HG03439 (cell line): ENCODE results near the gene EP400.
"Not testable (repeated sequence)": the region's sequence is repeated elsewhere in the genome, so short reads cannot be mapped to it uniquely, and the experiment has no call there.

Source experiments
- ATAC-seq: cut with Tn5 transposase; IDR thresholded peaks from one replicate; pipeline ENCODE4 v1.9.1; 2021; ENCODE audit warnings: mild to moderate bottlenecking, moderate library complexity; ENCODE audit not compliant: unreplicated experiment

Gene EP400

GRCh38 chr12:131983554-131983953, 33.8 kb downstream of the EP400 start:
- no peak for ATAC-seq

DNA sequence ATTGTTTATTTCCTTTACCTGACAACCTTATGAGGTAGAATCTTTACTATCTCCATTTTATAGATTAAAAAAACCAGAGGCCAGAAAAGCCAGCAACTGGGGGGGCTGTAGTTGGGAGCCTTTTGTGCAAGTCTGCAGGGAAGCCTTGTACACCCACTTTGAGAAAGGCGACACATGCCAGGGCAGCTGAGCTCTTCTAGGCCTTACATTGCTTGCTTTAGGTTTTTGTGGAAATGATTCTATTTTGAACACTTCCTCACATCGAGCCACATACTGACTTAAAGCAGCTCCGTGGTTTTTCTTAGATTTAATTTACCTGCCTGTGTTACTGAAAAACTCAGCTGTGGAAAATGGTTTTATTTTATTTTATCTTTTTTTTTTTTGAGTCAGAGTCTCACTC, 34.6 kb downstream of the EP400 start:
- no peak for ATAC-seq

DNA sequence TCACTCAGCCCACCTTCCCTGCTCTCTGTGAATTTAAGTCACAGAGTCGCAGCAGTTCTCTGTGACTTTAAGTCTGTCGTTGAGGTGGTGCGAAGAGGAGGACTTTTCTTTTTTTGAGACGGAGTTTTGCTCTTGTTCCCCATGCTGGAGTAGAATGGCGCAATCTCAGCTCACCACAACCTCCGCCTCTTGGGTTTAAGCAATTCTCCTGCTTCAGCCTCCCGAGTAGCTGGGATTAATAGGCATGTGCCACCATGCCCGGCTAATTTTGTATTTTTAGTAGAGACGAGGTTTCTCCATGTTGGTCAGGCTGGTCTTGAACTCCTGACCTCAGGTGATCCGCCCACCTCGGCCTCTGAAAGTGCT, 35.8 kb downstream of the EP400 start:
- ATAC-seq: not testable (repeated sequence)

DNA sequence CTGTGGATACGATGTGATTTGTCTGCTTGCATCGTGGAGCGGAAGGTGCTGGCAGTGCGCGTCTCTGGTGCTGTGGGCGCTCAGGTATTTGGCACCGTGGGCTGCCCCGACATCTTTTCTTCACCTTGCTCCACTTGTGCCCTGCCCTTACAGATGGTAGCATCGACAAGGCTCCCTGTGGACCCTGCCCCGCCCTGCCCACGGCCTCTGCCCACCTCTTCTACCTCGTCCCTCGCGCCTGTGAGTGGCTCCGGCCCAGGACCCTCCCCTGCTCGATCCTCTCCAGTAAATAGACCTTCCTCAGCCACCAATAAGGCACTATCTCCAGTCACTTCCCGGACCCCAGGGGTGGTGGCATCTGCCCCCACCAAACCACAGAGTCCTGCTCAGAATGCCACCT, 36.6 kb downstream of the EP400 start:
- no peak for ATAC-seq

GRCh38 chr12:131986910-131987309, 37.2 kb downstream of the EP400 start:
- no peak for ATAC-seq

- ATAC-seq: no peak
These were observed 37.8 kb downstream of the EP400 start for GRCh38 chr12:131987552-131987951.

- ATAC-seq: no peak
These were observed 38.5 kb downstream of the EP400 start for GRCh38 chr12:131988054-131988796.

DNA sequence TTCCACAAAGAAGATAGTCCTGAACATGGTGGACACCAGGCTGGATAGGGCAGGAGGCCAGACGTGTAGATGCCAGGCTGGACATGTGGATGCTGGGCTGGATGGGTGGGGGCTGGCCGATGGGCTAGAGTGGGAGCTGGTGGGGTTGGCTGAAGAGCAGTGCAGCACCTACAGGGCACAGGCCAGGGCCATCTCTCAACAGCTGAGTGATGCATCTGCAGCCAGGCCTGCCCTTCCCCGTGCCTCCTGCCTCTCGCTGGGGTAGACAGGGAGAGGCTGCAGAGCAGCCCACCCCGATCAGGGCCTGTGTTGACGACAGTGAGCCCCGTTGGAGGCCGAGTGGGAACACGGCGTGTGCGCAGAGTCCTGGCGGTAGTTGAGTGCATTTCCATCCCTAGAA, 39.3 kb downstream of the EP400 start:
- no peak for ATAC-seq

DNA sequence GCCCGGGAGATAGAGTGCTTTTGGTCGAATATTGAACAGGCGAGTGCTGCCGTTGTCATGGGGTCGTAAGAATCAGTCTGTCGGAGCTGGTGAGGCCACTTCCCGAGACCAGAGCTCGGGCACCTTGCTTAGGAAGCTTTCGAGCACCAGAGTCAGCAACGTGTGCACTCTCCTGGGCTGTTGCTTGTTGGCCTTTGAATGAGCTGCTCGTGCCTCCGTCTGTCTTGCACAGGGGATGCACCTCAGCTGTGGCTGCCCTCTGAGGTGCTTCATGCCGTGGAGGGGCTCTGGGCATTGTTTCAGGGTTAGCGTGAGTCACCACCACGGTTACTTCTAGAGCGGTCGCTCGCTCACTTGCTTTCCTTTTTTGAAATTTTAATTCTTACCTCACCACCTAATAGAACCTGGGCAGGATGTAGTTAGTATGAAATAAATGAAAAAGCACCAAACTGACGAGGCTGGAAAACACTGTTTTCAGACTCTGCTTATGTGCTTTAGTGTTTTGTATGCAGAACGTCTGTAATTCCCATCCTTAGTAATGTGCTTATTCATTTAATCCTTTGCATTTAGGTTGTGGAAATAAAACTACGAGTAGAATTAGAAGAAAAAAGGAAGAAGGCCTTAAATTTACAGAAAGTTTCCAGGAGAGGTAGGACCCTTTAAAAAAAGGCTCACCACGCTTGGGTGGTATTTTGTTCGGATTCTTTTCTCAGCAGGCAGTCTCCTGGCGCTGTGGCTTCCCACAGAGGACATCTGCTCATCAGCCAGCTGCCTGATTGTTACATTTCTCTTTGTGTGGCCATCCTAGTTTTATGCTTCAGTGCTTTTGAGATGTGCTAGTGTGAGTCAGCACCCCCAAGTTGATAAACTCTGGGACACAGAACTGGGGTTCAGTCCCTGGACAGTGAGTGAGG, 40.6 kb downstream of the EP400 start:
- no peak for ATAC-seq

DNA sequence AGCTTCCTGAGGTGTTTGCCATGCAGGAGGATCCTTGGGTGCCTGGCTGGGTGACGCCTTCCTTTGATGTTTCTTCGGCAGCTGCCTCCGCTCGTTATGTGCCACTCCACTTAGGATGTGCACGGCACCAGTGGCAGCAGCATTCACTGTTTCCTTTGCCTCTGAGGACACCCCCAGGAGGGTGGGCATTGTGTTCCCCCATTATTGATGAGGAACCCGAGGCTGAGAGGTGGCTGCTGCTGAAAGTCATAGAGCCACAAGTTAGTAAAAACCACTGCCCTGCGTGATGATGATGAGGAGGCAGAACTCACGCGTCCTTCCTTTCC, 41.2 kb downstream of the EP400 start:
- ATAC-seq: no peak

DNA sequence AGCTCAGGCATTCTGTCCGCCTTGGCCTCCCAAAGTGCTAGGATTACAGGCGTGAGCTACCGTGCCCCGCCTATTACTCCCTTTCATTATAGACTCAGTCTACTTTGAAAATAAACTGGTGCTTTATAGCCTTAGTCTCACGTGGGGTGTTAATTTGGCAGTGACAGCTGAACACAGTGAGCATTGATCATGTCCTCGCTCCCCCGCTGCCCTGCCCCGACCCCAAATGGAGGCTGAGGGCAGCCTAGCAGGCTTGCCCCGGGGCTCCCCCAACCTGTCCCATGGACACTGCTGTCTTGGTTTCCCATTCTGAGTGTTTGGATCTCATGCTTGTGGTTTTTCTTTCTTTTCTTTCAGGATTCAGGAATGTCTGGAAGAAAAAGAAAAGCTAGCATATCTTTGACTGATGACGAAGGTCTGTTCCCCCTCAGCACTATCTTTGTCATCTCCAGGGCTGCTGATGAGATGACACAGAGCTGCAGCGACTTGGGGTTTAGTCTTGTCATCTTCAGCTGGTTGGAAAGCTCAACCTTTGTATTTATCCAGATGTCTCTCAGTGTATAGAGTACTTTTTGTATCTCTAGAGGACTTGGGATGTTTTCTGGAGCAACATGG, 42.2 kb downstream of the EP400 start:
- no peak for ATAC-seq

- no peak for ATAC-seq
These were observed 44.8 kb downstream of the EP400 start for GRCh38 chr12:131994589-131994988.

GRCh38 chr12:132000286-132000872, 50.6 kb downstream of the EP400 start:
- ATAC-seq: no peak

GRCh38 chr12:132003846-132004245, 54.1 kb downstream of the EP400 start:
- ATAC-seq: no peak

- no peak for ATAC-seq
These were observed 55.2 kb downstream of the EP400 start for GRCh38 chr12:132004946-132005345.

- no peak for ATAC-seq
These were observed 56.4 kb downstream of the EP400 start for GRCh38 chr12:132006056-132006680.

DNA sequence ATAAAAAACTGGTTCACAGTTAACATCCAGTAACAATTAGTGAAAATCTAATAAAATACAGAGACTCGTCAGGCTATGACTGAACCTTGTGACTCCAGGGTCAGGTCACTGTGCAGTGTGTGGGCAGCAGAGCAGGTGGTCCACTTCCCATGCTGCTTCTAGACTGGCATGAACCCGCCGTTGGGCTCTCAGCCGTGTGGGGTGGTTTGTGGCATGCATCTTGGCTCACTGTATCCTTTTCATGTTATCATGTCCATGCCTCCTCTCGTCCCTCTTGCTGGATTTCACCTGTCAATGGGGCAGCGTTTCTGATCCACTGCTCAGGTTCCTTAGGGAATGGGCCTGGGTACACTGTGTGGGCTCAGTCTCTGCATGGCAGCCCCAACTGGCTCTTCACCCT, 57.3 kb downstream of the EP400 start:
- ATAC-seq: no peak

GRCh38 chr12:132009336-132009859, 59.7 kb downstream of the EP400 start:
- ATAC-seq: no peak

DNA sequence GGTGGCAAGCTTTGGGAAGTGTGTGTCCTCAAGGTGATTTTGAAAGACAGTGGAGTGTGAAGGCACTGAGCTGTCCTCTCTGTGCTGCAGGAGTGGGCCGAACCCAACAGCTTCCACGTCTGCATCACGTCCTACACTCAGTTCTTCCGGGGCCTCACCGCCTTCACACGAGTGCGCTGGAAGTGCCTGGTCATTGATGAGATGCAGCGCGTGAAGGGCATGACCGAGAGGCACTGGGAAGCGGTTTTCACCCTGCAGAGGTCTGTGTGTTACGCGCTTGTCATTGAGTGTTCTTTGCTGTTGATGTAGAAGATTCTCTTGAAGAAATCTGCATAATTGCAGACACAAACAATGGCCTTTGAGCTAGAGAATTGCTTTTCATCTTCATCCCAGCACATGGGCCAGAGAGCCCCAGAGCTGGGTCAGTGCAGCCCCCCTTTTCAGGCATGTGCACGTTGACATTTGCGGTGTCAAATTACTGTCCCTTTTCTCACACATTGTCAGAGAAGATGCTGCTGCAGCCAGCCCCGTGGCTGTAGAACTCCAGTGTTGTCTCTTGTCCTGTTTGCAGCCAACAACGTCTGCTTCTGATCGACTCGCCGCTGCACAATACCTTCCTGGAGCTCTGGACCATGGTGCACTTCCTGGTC, 63.3 kb downstream of the EP400 start:
- ATAC-seq: no peak
